ENCODE results near the gene SLC22A3.

The SLC22A3 gene

DNA sequence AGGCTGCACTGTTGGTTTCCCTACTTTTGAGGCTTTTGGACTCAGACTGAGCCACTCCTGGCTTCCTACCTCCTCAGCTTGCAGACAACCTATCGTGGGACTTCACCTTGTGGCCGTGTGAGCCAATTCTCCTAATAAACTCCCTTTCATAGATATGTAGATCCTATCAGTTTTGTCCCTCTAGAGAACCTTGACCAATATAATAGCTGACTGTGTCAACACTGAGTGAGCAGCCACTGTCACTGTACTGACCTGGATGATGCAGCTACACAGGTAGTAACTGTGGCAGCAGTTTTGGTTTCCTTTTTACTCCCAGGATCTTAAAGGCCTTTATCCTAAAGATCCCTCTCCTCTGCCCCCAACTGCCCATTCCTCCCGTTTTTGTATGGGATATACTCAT is 70.2 kb downstream of the SLC22A3 start:
- no peak for FAIRE-seq

- FAIRE-seq: no peak
These were observed 71.3 kb downstream of the SLC22A3 start for GRCh38 chr6:160419488-160419887.

- FAIRE-seq: no peak
These were observed 72.2 kb downstream of the SLC22A3 start for GRCh38 chr6:160420253-160420968.

DNA sequence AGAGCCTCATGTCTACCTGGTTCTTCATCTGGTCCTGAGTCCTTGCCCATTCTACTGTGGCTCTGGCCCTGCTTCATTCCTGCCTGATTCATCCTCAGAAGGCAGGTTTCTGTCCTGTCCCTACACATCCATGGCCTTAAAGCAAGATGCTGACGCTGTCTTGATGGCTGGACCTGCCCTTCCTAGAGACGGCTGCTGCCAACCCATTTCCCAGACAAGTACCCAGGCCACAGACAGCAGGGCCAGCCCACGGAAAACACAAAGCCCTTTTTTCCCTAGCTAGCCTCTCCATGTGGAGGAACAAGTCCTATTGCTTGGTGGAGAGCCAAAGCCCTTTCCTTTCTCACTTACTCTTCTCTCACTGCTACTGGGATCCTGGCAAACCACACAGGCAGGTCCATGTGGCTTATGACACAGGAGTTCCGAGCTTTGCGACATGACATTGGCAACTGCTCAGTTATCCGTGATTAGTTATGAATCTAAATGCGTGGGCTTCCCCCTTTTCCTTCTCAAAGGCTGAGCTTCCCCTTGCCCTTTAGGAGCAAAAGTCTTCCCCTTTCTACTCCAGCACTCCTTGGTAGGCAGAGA is 72.9 kb downstream of the SLC22A3 start:
- FAIRE-seq: no peak

DNA sequence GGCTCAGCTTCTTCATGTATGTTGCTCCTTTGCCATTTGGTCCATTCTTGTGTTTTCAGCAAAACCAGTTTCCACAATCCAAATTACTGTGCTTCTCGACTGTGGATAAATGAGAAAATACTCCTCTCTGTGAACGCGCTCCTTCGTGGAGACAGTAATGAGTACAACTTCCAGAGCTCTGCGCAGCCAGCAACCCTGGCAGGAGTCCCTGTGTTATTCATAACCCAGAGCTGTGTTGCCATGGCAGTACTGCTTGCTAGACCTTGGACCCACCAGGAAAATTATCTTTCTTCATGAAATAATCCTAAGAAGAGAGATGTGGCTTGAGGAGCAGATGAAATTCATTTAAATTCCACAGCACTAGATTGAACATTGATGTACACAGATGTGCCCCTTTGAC is 73.7 kb downstream of the SLC22A3 start:
- no peak for FAIRE-seq

DNA sequence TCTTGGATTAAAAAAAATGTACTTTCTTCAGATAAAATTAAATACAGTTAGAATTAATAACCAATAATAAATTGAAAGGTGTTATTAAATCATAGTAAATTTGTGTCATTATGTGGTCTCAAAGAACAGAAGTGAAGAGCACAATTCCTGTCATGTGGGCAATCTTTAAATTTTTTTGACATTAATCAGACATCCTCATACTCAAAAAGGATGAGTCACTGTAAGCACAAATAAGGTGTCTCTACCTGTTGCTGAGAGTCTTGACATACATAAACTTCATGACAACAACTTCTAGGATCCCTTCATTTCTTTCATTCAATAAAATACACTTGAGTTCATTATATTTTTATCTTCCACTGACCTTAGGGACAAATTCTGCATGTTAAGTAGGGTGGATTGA is 76.1 kb downstream of the SLC22A3 start:
- FAIRE-seq: no peak

- FAIRE-seq: no peak
These were observed 78.0 kb downstream of the SLC22A3 start for GRCh38 chr6:160426136-160426535.

DNA sequence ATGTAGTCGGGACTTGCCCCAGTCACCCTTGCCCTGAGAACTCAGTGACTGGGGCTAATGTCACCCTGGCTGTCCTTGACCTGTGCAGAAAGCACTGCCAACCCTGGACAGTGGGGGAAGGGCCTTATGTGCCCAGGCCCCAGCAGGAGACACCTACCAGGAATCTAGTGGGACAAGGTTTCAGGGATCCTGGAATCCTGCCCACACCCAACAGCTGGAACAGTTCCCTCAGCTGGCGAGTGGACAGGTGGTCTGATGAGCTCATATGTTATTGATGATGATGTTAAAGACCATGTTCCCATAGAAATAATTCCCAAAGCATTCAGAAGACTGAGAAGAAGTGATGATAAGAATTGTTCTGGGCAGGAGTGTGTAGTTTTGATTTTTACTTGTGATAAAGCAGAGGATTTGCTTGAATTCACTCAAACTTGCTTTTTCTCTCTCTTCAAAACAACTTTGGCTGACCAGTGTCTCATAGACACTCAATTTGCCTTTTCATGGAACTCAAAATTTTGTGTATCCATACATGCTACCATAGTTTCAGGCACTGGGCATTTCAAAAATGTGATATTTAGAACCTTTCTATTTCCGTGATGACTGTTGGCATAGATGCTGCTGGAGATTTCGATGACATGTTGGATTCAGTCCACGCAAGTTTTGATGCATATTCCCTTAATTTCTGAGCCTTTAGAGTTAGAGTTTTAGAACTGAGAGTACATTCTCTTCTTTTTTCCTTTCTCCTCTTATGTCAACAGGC is 79.3 kb downstream of the SLC22A3 start:
- no peak for FAIRE-seq

GRCh38 chr6:160428069-160428430 is 79.9 kb downstream of the SLC22A3 start:
- FAIRE-seq: no peak

- no peak for FAIRE-seq
These were observed 80.8 kb downstream of the SLC22A3 start for GRCh38 chr6:160428818-160429619.

GRCh38 chr6:160429620-160429895 is 81.4 kb downstream of the SLC22A3 start:
- no peak for FAIRE-seq

- FAIRE-seq: no peak
These were observed 82.0 kb downstream of the SLC22A3 start for GRCh38 chr6:160430203-160430602.

DNA sequence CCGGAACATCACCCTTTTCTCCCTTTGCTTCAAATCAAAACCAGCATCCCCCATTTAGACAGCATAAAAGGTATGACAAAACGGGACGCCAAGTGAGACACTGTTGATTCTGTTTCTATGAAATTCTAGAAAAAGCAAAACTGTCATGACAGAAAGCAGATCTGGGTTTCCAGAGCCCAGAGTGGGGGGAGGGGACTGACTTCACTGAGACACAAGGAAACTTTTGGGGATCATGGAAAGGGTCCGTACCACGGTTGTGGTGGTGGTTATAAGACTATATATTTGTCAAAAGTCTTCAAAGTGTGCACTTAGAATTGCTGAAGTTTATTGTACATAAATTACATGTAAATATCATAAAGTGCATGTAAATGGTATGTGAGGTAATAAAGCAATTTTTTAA is 82.6 kb downstream of the SLC22A3 start:
- FAIRE-seq: no peak

- FAIRE-seq: no peak
These were observed 83.0 kb downstream of the SLC22A3 start for GRCh38 chr6:160431226-160431625.

- FAIRE-seq: no peak
These were observed 83.7 kb downstream of the SLC22A3 start for GRCh38 chr6:160431791-160432404.

GRCh38 chr6:160435935-160436334 is 87.8 kb downstream of the SLC22A3 start:
- FAIRE-seq: no peak

GRCh38 chr6:160437154-160437553 is 89.0 kb downstream of the SLC22A3 start:
- FAIRE-seq: no peak

DNA sequence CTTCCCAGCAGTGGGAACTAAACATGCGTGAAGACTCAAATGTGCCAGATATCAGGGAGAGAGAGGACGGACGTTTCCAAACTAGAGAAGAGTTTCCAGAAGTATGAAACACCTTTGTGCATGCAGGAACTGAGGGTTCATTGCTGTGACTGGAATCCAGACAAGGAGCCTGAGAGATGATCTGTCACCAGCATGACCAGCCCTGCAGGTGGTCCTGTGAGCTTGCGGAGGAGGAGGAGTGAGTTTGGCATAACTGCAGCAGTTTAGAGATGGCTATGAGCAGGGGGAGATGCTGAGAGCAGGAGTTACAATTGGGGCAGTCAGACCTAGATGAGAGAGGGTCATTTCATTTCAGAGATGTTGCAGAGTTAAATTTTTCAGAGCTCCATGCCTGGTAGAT is 89.6 kb downstream of the SLC22A3 start:
- FAIRE-seq: no peak

DNA sequence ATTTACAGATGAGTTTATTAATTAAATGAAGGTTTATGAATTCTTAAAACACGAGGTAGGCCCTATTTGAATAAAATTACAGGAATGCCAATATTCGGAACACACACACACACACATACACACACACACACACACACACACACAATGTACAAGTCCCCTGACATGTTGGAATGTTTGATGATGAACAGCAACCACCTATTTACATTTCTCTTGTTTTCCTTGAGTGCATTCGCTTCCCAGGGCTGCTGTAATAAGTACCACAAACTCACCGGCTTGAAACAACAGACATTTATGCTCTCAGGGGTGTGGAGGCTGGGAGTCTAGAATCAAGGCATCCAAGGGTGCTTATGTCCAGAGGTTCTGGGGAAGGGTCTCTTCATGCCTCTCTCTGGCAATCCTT is 90.3 kb downstream of the SLC22A3 start:
- no peak for FAIRE-seq

GRCh38 chr6:160439751-160440150 is 91.6 kb downstream of the SLC22A3 start:
- no peak for FAIRE-seq

DNA sequence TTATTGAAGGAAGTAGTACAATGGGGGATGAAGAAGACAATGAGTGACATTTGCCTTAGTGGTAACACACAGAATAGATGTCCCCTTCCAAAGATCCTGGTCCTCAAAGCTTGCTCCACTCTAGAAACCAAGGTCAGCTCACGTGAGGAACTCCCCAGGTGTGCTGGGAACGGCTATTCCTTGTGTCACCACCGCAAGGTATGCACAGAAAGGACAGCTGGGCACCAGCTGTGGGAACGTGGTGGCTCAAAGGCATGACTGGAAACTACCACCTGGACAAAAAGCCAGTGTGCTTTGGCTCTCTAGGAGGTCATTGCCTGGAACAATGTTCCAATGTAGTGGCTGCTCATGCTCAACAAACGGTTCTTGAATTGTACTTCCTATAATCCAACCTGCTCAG is 94.0 kb downstream of the SLC22A3 start:
- FAIRE-seq: no peak

DNA sequence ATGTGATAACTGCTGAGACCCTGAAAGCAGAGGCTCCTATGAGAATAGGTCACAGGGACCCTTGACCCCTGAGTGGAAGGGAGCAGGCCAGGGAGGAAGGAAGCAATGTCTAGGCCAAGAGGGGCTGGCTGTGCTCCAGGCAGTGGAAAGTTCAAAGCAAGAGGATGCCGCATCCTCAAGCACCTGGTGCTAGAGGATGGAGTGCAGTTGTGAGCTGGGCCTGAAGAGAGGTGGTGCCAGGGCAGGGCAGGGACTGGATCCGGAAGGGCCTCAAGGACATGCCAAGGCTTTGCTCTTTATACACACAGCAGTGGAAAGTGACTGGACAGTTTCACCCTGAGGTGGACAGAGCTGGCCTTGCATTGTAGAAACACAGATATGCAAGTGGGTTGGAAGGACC is 97.0 kb downstream of the SLC22A3 start:
- no peak for FAIRE-seq

GRCh38 chr6:160447350-160447749 is 99.2 kb downstream of the SLC22A3 start:
- FAIRE-seq: no peak
